Caco-2 (cell line): ENCODE data around the gene DEFB110. TPM values are rescaled to one million over a fixed set of nuclear protein-coding genes. Genes with fewer than 3 reads are reported as not detected.

Experiments
- BruUV-seq: library from RNA; stranded (reverse); fragments of 400-500 nt; replicated peaks from 2 replicates; lab custom pipeline; 2021; lab: Mats Ljungman, UMichigan
- CTCF ChIA-PET: fragments of 300-600 bp; sonication (Branson Sonifier 250); formaldehyde crosslinking; loops from one replicate; lab custom pipeline; 2022; ENCODE audit warnings: antibody characterized with exemption; lab: Charles Lee
- POLR2A ChIA-PET: fragments of 300-600 bp; sonication (Branson Sonifier 250); formaldehyde crosslinking; loops from one replicate; lab custom pipeline; 2022; ENCODE audit warnings: antibody characterized with exemption; lab: Charles Lee
- DNase-seq, 2 experiments: peaks; one replicate each; pipeline versions ENCODE4 v3.0.0 to v3.0.0-alpha.2; 2020 to 2022
- H3K27me3 ChIP-seq: replicated peaks from 2 replicates; pipeline ENCODE4 v1.6.0; 2011; ENCODE audit warnings: low read length; ENCODE audit not compliant: control insufficient read depth, insufficient read depth
- H3K36me3 ChIP-seq: 2 replicates; pipeline ENCODE4 v1.5.1; 2011; ENCODE audit warnings: low read length; ENCODE audit not compliant: control insufficient read depth, insufficient read depth
- H3K4me1 ChIP-seq: fragments of 250-450 bp; sonication (Bioruptor Pico); 2 replicates; pipeline ENCODE4 v1.5.1; 2020; ENCODE audit warnings: mild to moderate bottlenecking
- H3K4me3 ChIP-seq: 2 replicates; pipeline ENCODE4 v1.5.1; 2011; ENCODE audit warnings: low read depth, mild to moderate bottlenecking, control low read depth, low read length
- H3K9me3 ChIP-seq: fragments of 250-450 bp; sonication (Bioruptor Pico); 2 replicates; pipeline ENCODE4 v1.5.1; 2020; ENCODE audit warnings: mild to moderate bottlenecking, moderate library complexity
- H3K27ac Mint-ChIP-seq: one replicate; pipeline ENCODE4 v1.8.0; 2022; ENCODE audit warnings: mixed read lengths; ENCODE audit not compliant: unreplicated experiment
- H3K27me3 Mint-ChIP-seq: one replicate; pipeline ENCODE4 v1.8.0; 2022; ENCODE audit warnings: mixed read lengths; ENCODE audit not compliant: insufficient read depth, unreplicated experiment
- H3K36me3 Mint-ChIP-seq: one replicate; pipeline ENCODE4 v1.8.0; 2022; ENCODE audit warnings: mild to moderate bottlenecking, mixed read lengths; ENCODE audit not compliant: insufficient read depth, unreplicated experiment
- H3K4me1 Mint-ChIP-seq: one replicate; pipeline ENCODE4 v1.8.0; 2022; ENCODE audit warnings: low read depth, mixed read lengths; ENCODE audit not compliant: unreplicated experiment
- H3K4me3 Mint-ChIP-seq: one replicate; pipeline ENCODE4 v1.8.0; 2022; ENCODE audit warnings: mild to moderate bottlenecking, moderate library complexity, mixed read lengths; ENCODE audit not compliant: unreplicated experiment
- H3K9me3 Mint-ChIP-seq: one replicate; pipeline ENCODE4 v1.8.0; 2022; ENCODE audit warnings: mixed read lengths; ENCODE audit not compliant: unreplicated experiment
- intact Hi-C: fragments of 100-400 bp; cut with micrococcal nuclease; formaldehyde crosslinking; loops from one replicate; pipeline ENCODE4 v1.10.0; 2022; ENCODE audit not compliant: unreplicated experiment
- total RNA-seq: library from RNA; stranded (reverse); gene quantifications from 2 replicates; pipeline ENCODE4 v1.2.3, GENCODE V29; 2022
- TF ChIP-seq, protein P1 (sequence below), 2 experiments: fragments of 200-600 bp in 1 of 2; IDR thresholded peaks; 1 replicate in 1 of 2; 2 replicates in 1 of 2; pipeline versions ENCODE4 v1.5.1 to v1.8.0; 2011 to 2022; ENCODE audit warnings: antibody characterized with exemption in 1 of 2, control low read depth in 1 of 2, inconsistent platforms in 1 of 2, low read depth in 1 of 2, low read length in 1 of 2, mild to moderate bottlenecking in 1 of 2, moderate library complexity in 1 of 2; ENCODE audit not compliant: insufficient read depth in 1 of 2, severe bottlenecking in 1 of 2, unreplicated experiment in 1 of 2

Gene DEFB110
- total RNA-seq, 1 experiment from 2014 or later, result not detected

DNA sequence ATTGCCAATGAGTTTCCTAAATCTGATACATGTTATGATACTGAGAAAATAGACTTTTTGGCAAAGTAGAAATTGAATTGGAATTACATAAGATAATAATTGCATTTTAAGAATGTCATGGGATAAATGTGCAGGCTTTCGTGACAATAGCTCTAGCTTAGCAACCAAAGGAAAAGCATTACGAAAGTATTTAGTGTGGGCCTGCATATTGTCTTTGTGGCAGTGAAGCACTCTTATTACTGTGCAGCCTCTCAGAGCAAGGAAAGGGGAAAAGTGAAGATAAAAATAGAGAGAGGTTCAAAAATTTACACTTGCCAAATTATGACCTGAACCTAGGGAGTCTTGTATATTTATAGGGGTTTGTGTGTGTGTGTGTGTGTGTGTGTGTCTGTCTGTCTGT lies 39.7 kb downstream of the DEFB110 start:
- H3K27me3 Mint-ChIP-seq, result no peaks in the 10 kb centered on the region
- no TSS peak for BruUV-seq
- TF ChIP-seq, protein P1, sequence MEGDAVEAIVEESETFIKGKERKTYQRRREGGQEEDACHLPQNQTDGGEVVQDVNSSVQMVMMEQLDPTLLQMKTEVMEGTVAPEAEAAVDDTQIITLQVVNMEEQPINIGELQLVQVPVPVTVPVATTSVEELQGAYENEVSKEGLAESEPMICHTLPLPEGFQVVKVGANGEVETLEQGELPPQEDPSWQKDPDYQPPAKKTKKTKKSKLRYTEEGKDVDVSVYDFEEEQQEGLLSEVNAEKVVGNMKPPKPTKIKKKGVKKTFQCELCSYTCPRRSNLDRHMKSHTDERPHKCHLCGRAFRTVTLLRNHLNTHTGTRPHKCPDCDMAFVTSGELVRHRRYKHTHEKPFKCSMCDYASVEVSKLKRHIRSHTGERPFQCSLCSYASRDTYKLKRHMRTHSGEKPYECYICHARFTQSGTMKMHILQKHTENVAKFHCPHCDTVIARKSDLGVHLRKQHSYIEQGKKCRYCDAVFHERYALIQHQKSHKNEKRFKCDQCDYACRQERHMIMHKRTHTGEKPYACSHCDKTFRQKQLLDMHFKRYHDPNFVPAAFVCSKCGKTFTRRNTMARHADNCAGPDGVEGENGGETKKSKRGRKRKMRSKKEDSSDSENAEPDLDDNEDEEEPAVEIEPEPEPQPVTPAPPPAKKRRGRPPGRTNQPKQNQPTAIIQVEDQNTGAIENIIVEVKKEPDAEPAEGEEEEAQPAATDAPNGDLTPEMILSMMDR (IDR thresholded peaks at IDR 0.05; ENCODE audit: insufficient read depth in 1 of 2, low read depth in 1 of 2, low read length in 1 of 2, severe bottlenecking in 1 of 2, unreplicated experiment in 1 of 2), result no peak
- Histone ChIP-seq H3K4me3 (no peak overlapping the region), H3K36me3 (no peaks in the 10 kb centered on the region), H3K27me3 (no peaks in the 10 kb centered on the region), H3K4me1 (no peaks in the 10 kb centered on the region), H3K9me3 (no peaks in the 10 kb centered on the region)
- H3K4me3 Mint-ChIP-seq, result no peak overlapping the region
- H3K27ac Mint-ChIP-seq, result no peak overlapping the region
- POLR2A ChIA-PET, result no interaction called here
- intact Hi-C loops, result no loop called here
- no peaks in the 10 kb centered on the region for H3K4me1 Mint-ChIP-seq
- H3K36me3 Mint-ChIP-seq, result no peaks in the 10 kb centered on the region
- CTCF ChIA-PET, result no interaction called here
- no peak for DNase-seq
- no peaks in the 10 kb centered on the region for H3K9me3 Mint-ChIP-seq

DNA sequence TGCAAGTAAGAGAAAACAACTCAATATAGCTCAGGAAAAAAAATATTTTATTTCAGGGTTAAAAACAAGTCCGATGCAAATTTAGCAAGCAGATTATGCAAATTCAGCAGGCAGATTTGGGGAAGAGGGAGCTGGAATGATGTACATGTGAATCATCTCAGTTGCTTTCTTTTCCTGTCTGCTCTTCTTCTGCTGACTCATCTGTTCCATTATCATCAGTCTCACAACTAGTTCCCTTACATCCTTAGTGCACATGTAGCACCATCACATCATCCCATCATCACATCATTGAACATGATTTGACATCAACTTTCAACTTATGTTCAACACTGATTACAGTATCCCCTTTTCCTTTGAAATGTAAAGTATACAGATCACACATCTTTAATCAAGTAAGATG lies 40.9 kb downstream of the DEFB110 start:
- Histone ChIP-seq H3K36me3 (no peaks in the 10 kb centered on the region), H3K4me3 (no peak overlapping the region), H3K4me1 (no peaks in the 10 kb centered on the region), H3K27me3 (no peaks in the 10 kb centered on the region), H3K9me3 (no peaks in the 10 kb centered on the region)
- H3K4me1 Mint-ChIP-seq, result no peaks in the 10 kb centered on the region
- ChIA-PET CTCF (no interaction called here), POLR2A (no interaction called here)
- no peak overlapping the region for H3K4me3 Mint-ChIP-seq
- no peaks in the 10 kb centered on the region for H3K27me3 Mint-ChIP-seq
- H3K27ac Mint-ChIP-seq, result no peak overlapping the region
- TF ChIP-seq, protein P1 (IDR thresholded peaks at IDR 0.05; ENCODE audit: insufficient read depth in 1 of 2, low read depth in 1 of 2, low read length in 1 of 2, severe bottlenecking in 1 of 2, unreplicated experiment in 1 of 2), result no peak
- no TSS peak for BruUV-seq
- no peaks in the 10 kb centered on the region for H3K36me3 Mint-ChIP-seq
- no peaks in the 10 kb centered on the region for H3K9me3 Mint-ChIP-seq
- intact Hi-C loops, result no loop called here
- DNase-seq, result no peak

DNA sequence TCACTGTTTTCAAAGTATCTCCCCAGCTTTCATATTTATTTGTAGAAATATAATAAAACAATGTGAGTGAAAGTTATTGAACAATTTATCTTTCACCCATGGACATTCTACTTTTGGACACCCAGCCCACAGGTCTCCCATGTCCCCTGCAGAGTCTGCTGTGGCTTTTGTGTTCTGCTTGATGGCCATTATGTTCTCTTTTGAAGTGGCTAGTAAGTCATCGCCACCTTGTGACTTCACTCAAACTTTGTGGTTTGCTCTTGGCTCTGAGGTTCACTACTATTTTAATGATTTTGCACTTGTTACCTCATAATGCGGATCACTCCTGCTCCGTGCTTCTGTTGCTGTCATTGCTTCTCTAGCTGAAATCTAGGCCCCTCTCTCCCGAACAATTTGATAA lies 42.2 kb downstream of the DEFB110 start:
- TF ChIP-seq, protein P1 (IDR thresholded peaks at IDR 0.05; ENCODE audit: insufficient read depth in 1 of 2, low read depth in 1 of 2, low read length in 1 of 2, severe bottlenecking in 1 of 2, unreplicated experiment in 1 of 2), result no peak
- no peak for DNase-seq
- Mint-ChIP-seq H3K4me1 (no peaks in the 10 kb centered on the region), H3K27ac (no peak overlapping the region), H3K27me3 (no peaks in the 10 kb centered on the region), H3K4me3 (no peak overlapping the region), H3K36me3 (no peaks in the 10 kb centered on the region), H3K9me3 (no peaks in the 10 kb centered on the region)
- intact Hi-C loops, result no loop called here
- Histone ChIP-seq H3K4me1 (no peaks in the 10 kb centered on the region), H3K36me3 (no peaks in the 10 kb centered on the region), H3K27me3 (no peaks in the 10 kb centered on the region), H3K4me3 (no peak overlapping the region), H3K9me3 (no peaks in the 10 kb centered on the region)
- no TSS peak for BruUV-seq
- ChIA-PET CTCF (no interaction called here), POLR2A (no interaction called here)
